ENCODE data around the gene RDH8. TPM values are rescaled to one million over a fixed set of nuclear protein-coding genes. Genes with fewer than 3 reads are reported as not detected.

RDH8 gene
- total and polyA plus RNA-seq, 2 of the 8 experiments (the other 6 are each of a cell fraction or from before 2014, with no cell fraction given): 0.38 TPM; not detected in 1

DNA sequence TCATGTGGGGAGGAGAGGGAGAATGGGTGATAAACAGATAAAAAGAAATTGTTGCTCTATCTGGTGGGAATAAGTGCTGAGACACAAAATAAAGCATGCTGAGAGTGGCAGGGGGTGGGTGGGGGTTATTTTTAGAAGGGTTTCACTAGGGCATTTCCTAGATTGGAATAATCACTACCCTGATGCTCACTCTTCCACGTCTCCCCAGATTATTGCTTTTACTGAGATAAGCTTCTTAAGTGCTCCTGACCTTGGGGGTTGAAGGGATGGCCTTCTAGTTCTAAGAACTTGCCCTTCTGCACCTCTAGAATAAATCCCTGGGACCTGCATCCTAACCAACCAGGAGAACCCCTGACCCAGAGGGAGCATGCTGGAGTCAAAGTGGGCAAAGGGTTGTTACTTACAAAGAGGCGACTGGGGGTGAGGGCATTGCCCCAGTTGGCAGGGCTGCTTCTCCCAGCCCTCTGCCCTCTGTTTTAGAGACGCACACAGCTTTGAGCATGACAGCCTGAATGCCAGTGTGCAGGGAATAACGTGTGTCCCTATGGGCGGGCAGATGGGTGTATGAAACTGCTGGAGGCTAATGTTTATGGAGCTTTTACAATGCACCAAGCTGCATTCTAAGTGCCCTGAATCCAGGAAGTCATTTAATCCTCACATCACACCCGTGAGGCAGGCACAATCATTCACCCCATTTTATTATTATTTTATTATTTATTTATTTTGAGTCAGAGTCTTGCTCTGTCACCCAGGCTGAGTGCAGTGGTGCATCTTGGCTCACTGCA lies 743 bp downstream of the RDH8 start (continued):
- TF ChIP-seq, protein P1, sequence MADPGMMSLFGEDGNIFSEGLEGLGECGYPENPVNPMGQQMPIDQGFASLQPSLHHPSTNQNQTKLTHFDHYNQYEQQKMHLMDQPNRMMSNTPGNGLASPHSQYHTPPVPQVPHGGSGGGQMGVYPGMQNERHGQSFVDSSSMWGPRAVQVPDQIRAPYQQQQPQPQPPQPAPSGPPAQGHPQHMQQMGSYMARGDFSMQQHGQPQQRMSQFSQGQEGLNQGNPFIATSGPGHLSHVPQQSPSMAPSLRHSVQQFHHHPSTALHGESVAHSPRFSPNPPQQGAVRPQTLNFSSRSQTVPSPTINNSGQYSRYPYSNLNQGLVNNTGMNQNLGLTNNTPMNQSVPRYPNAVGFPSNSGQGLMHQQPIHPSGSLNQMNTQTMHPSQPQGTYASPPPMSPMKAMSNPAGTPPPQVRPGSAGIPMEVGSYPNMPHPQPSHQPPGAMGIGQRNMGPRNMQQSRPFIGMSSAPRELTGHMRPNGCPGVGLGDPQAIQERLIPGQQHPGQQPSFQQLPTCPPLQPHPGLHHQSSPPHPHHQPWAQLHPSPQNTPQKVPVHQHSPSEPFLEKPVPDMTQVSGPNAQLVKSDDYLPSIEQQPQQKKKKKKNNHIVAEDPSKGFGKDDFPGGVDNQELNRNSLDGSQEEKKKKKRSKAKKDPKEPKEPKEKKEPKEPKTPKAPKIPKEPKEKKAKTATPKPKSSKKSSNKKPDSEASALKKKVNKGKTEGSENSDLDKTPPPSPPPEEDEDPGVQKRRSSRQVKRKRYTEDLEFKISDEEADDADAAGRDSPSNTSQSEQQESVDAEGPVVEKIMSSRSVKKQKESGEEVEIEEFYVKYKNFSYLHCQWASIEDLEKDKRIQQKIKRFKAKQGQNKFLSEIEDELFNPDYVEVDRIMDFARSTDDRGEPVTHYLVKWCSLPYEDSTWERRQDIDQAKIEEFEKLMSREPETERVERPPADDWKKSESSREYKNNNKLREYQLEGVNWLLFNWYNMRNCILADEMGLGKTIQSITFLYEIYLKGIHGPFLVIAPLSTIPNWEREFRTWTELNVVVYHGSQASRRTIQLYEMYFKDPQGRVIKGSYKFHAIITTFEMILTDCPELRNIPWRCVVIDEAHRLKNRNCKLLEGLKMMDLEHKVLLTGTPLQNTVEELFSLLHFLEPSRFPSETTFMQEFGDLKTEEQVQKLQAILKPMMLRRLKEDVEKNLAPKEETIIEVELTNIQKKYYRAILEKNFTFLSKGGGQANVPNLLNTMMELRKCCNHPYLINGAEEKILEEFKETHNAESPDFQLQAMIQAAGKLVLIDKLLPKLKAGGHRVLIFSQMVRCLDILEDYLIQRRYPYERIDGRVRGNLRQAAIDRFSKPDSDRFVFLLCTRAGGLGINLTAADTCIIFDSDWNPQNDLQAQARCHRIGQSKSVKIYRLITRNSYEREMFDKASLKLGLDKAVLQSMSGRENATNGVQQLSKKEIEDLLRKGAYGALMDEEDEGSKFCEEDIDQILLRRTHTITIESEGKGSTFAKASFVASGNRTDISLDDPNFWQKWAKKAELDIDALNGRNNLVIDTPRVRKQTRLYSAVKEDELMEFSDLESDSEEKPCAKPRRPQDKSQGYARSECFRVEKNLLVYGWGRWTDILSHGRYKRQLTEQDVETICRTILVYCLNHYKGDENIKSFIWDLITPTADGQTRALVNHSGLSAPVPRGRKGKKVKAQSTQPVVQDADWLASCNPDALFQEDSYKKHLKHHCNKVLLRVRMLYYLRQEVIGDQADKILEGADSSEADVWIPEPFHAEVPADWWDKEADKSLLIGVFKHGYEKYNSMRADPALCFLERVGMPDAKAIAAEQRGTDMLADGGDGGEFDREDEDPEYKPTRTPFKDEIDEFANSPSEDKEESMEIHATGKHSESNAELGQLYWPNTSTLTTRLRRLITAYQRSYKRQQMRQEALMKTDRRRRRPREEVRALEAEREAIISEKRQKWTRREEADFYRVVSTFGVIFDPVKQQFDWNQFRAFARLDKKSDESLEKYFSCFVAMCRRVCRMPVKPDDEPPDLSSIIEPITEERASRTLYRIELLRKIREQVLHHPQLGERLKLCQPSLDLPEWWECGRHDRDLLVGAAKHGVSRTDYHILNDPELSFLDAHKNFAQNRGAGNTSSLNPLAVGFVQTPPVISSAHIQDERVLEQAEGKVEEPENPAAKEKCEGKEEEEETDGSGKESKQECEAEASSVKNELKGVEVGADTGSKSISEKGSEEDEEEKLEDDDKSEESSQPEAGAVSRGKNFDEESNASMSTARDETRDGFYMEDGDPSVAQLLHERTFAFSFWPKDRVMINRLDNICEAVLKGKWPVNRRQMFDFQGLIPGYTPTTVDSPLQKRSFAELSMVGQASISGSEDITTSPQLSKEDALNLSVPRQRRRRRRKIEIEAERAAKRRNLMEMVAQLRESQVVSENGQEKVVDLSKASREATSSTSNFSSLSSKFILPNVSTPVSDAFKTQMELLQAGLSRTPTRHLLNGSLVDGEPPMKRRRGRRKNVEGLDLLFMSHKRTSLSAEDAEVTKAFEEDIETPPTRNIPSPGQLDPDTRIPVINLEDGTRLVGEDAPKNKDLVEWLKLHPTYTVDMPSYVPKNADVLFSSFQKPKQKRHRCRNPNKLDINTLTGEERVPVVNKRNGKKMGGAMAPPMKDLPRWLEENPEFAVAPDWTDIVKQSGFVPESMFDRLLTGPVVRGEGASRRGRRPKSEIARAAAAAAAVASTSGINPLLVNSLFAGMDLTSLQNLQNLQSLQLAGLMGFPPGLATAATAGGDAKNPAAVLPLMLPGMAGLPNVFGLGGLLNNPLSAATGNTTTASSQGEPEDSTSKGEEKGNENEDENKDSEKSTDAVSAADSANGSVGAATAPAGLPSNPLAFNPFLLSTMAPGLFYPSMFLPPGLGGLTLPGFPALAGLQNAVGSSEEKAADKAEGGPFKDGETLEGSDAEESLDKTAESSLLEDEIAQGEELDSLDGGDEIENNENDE (IDR thresholded peaks at IDR 0.05; ENCODE audit: insufficient replicate concordance, low read length): no peak

Measured in H1 (cell line).